Endometrial microvascular endothelial cells (primary cell): ENCODE results near the gene CRB3. TPM values are rescaled to one million over a fixed set of nuclear protein-coding genes. Genes with fewer than 3 reads are reported as not detected.

ENCODE experiments used
- in situ Hi-C: cut with HindIII; loops from 2 replicates; pipeline ENCODE4 v1.10.0; 2017; ENCODE audit warnings: low sequenced_read_pairs, low pct_unique_long_range_greater_than_20kb; ENCODE audit errors: inconsistent ontology term
- total RNA-seq: library from RNA; depleted of rRNA; stranded (reverse); fragments of >200 nt; gene quantifications from one replicate; pipeline ENCODE4 v1.2.3, GENCODE V29; 2015; ENCODE audit errors: inconsistent ontology term

The CRB3 gene
- total RNA-seq, 1 donor from 2014 or later, result not detected

- in situ Hi-C loops, result no loop called here
These were observed 4.6 kb upstream of the CRB3 start, which contains the start of gene SLC25A23 for GRCh38 chr19:6459262-6460098. Gene SLC25A23, minus strand, starts transcription at chr19:6459792. Its CDS starts 164 bp downstream, at chr19:6459628.

GRCh38 chr19:6460099-6460884 is 3.8 kb upstream of the CRB3 start:
- in situ Hi-C loops, result no loop called here

- in situ Hi-C loops, result no loop called here
These were observed 935 bp downstream of the CRB3 start for GRCh38 chr19:6465006-6465405.

- in situ Hi-C loops, result no loop called here
These were observed 1.6 kb downstream of the CRB3 start for GRCh38 chr19:6465663-6466062.

GRCh38 chr19:6466526-6467248 is 2.6 kb downstream of the CRB3 start:
- in situ Hi-C loops, result no loop called here

GRCh38 chr19:6467384-6467783 is 3.3 kb downstream of the CRB3 start:
- in situ Hi-C loops, result no loop called here

GRCh38 chr19:6470173-6470572 is 6.1 kb downstream of the CRB3 start:
- in situ Hi-C loops, result no loop called here

- in situ Hi-C loops, result no loop called here
These were observed 7.0 kb downstream of the CRB3 start for GRCh38 chr19:6471076-6471475.

- in situ Hi-C loops, result no loop called here
These were observed 8.6 kb downstream of the CRB3 start for GRCh38 chr19:6472713-6473112.

- in situ Hi-C loops, result no loop called here
These were observed 9.6 kb downstream of the CRB3 start for GRCh38 chr19:6473647-6474046.

GRCh38 chr19:6475321-6476108 is 11.4 kb downstream of the CRB3 start:
- in situ Hi-C loops, result no loop called here

- in situ Hi-C loops, result no loop called here
These were observed 12.3 kb downstream of the CRB3 start for GRCh38 chr19:6476155-6476895.

- in situ Hi-C loops, result no loop called here
These were observed 12.9 kb downstream of the CRB3 start for GRCh38 chr19:6476896-6477431.

GRCh38 chr19:6478815-6479214 is 14.7 kb downstream of the CRB3 start:
- in situ Hi-C loops, result no loop called here

- in situ Hi-C loops, result no loop called here
These were observed 15.8 kb downstream of the CRB3 start for GRCh38 chr19:6479836-6480398.

- in situ Hi-C loops, result no loop called here
These were observed 16.9 kb downstream of the CRB3 start for GRCh38 chr19:6480848-6481415.
